HepG2 (cell line): Measurements from ENCODE around the gene GBP6. TPM values are rescaled to one million over a fixed set of nuclear protein-coding genes. Genes with fewer than 3 reads are reported as not detected.

Experiments
- ARNT ChIP-seq: fragments of 450-650 bp; IDR thresholded peaks from 2 replicates; pipeline ENCODE4 v1.6.1; 2017
- FLYWCH1 ChIP-seq: sonication (generic); formaldehyde crosslinking; IDR thresholded peaks from 2 replicates; pipeline ENCODE4 v1.8.1; 2023; ENCODE audit warnings: mild to moderate bottlenecking, missing genetic modification reagents
- KLF12 ChIP-seq: sonication (generic); formaldehyde crosslinking; IDR thresholded peaks from 2 replicates; pipeline ENCODE4 v1.4.0; 2020; ENCODE audit warnings: missing genetic modification reagents, borderline replicate concordance
- RCOR2 ChIP-seq: IDR thresholded peaks from 2 replicates; pipeline ENCODE4 v1.6.1; 2016; ENCODE audit warnings: missing biosample characterization, missing genetic modification reagents
- SUZ12 ChIP-seq: fragments of 150-350 bp; IDR thresholded peaks from 2 replicates; pipeline ENCODE4 v1.6.1; 2014; ENCODE audit warnings: low read depth, low read length
- TARDBP ChIP-seq: sonication (generic); formaldehyde crosslinking; IDR thresholded peaks from 2 replicates; pipeline ENCODE4 v1.8.0; 2022; ENCODE audit warnings: mild to moderate bottlenecking, missing genetic modification reagents
- ZNF124 ChIP-seq: sonication (generic); formaldehyde crosslinking; IDR thresholded peaks from 2 replicates; pipeline ENCODE4 v1.4.0; 2020; ENCODE audit warnings: missing genetic modification reagents
- ZNF180 ChIP-seq: sonication (generic); formaldehyde crosslinking; IDR thresholded peaks from 2 replicates; pipeline ENCODE4 v1.4.0; 2020; ENCODE audit warnings: low read depth, missing genetic modification reagents, borderline replicate concordance
- ZNF33B ChIP-seq: sonication (generic); formaldehyde crosslinking; IDR thresholded peaks from 2 replicates; pipeline ENCODE4 v1.5.1; 2020; ENCODE audit warnings: mild to moderate bottlenecking, missing genetic modification reagents
- ZNF432 ChIP-seq: sonication (generic); formaldehyde crosslinking; IDR thresholded peaks from 2 replicates; pipeline ENCODE4 v1.5.0; 2020; ENCODE audit warnings: missing genetic modification reagents, mild to moderate bottlenecking, borderline replicate concordance
- ZNF510 ChIP-seq: sonication (generic); formaldehyde crosslinking; IDR thresholded peaks from 2 replicates; pipeline ENCODE4 v1.4.0; 2020; ENCODE audit warnings: low read depth, mild to moderate bottlenecking, missing genetic modification reagents
- polyA plus RNA-seq, 8 experiments: library from polyadenylated mRNA; depleted of rRNA in 3 of 8; stranded (reverse) in 7 of 8; unstranded in 1 of 8; fragments of >200 nt; fragmentation: Illumina TruSeq in 4 of 8; extraction: Trizol in 4 of 8; gene quantifications; 2 replicates each; pipeline versions ENCODE4 v1.2.1 to v1.2.3, GENCODE V29; 2011 to 2016; ENCODE audit warnings: low read depth in 4 of 8, missing spikeins in 1 of 8, mixed read lengths in 1 of 8; ENCODE audit not compliant: insufficient read depth in 1 of 8
- total RNA-seq, 5 experiments: library from RNA; depleted of rRNA; stranded (reverse); fragments of >200 nt; fragmentation: Illumina TruSeq; extraction: Trizol; gene quantifications; 2 replicates each; pipeline ENCODE4 v1.2.3, GENCODE V29; 2016; ENCODE audit warnings: low read depth in 1 of 5
- TF ChIP-seq, protein P1 (sequence below): sonication (generic); formaldehyde crosslinking; IDR thresholded peaks from 2 replicates; pipeline ENCODE4 v1.5.0; 2020; ENCODE audit warnings: mild to moderate bottlenecking, low read depth, missing genetic modification reagents, borderline replicate concordance
- TF ChIP-seq, protein P2 (sequence below): sonication (generic); formaldehyde crosslinking; IDR thresholded peaks from 2 replicates; pipeline ENCODE4 v1.8.1; 2023; ENCODE audit warnings: mild to moderate bottlenecking, missing genetic modification reagents
- TF ChIP-seq, protein P3 (sequence below): sonication (generic); formaldehyde crosslinking; conservative IDR thresholded peaks from 2 replicates; pipeline ENCODE4 v1.4.0; 2020; ENCODE audit warnings: missing genetic modification reagents
- TF ChIP-seq, protein P4 (sequence below): sonication (generic); formaldehyde crosslinking; IDR thresholded peaks from 2 replicates; pipeline ENCODE4 v1.8.1; 2023; ENCODE audit warnings: mild to moderate bottlenecking, missing genetic modification reagents
- TF ChIP-seq, protein P5 (sequence below): fragments of 450-650 bp; IDR thresholded peaks from 2 replicates; pipeline ENCODE4 v1.6.1; 2017
- TF ChIP-seq, protein P6 (sequence below): sonication (generic); formaldehyde crosslinking; IDR thresholded peaks from 2 replicates; pipeline ENCODE4 v1.5.1; 2020; ENCODE audit warnings: mild to moderate bottlenecking, missing genetic modification reagents
- TF ChIP-seq, protein P7 (sequence below): sonication (generic); formaldehyde crosslinking; IDR thresholded peaks from 2 replicates; pipeline ENCODE4 v1.8.0; 2022; ENCODE audit warnings: mild to moderate bottlenecking, missing genetic modification reagents, moderate library complexity
- TF ChIP-seq, protein P8 (sequence below): sonication (generic); formaldehyde crosslinking; IDR thresholded peaks from 2 replicates; pipeline ENCODE4 v1.4.0; 2020; ENCODE audit warnings: missing genetic modification reagents

Gene GBP6
- total and polyA plus RNA-seq, 2 of the 13 experiments (the other 11 are each of a cell fraction or from before 2014, with no cell fraction given): not detected

DNA sequence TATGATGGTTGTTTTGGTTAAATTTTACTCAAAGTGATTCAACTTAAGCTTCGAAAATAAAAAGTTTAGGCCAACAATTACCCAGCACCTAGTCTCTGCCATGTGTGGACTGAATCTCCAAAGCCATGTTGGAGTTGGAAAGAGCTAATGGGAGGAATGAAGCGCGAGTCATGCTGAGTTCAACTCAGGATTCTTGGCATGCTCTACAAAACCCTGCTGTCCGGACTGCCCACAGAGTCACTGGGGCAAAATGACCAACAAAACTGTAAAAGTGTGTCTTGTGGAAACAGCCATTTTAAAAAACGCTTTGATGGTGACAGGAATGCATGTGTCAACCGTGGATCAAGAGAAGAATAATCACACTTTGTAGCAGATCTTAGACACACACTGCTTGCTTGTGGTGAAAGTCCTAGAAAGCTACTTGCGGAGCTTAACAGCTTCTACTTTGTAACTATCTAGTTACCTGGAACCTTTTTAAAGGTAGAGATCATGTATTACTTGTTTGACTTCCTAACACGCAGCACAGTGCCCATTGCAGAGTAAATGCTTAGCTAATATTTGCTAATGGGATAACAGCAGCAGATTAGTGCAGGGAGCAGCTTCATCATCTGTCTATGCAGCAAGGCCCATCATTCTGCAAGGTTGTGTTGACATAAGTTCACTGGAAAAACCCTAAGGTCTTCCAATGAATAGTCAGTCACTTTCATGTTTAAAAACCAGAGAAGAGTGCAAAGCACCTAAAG lies 7.0 kb upstream of the GBP6 start (continued):
- TF ChIP-seq, protein P1, sequence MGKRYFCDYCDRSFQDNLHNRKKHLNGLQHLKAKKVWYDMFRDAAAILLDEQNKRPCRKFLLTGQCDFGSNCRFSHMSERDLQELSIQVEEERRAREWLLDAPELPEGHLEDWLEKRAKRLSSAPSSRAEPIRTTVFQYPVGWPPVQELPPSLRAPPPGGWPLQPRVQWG: no peak
- no peak for TF ChIP-seq KLF12 (CRISPR knock-in tag)
- TF ChIP-seq ZNF180 (CRISPR knock-in tag): no peak
- TF ChIP-seq, protein P2, sequence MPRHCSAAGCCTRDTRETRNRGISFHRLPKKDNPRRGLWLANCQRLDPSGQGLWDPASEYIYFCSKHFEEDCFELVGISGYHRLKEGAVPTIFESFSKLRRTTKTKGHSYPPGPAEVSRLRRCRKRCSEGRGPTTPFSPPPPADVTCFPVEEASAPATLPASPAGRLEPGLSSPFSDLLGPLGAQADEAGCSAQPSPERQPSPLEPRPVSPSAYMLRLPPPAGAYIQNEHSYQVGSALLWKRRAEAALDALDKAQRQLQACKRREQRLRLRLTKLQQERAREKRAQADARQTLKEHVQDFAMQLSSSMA (CRISPR knock-in tag): no peak
- no peak for TF ChIP-seq FLYWCH1 (CRISPR knock-in tag)
- TF ChIP-seq, protein P3, sequence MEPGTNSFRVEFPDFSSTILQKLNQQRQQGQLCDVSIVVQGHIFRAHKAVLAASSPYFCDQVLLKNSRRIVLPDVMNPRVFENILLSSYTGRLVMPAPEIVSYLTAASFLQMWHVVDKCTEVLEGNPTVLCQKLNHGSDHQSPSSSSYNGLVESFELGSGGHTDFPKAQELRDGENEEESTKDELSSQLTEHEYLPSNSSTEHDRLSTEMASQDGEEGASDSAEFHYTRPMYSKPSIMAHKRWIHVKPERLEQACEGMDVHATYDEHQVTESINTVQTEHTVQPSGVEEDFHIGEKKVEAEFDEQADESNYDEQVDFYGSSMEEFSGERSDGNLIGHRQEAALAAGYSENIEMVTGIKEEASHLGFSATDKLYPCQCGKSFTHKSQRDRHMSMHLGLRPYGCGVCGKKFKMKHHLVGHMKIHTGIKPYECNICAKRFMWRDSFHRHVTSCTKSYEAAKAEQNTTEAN (CRISPR knock-in tag): no peak
- TF ChIP-seq ARNT: no peak
- TF ChIP-seq ZNF33B (CRISPR knock-in tag): no peak
- TF ChIP-seq, protein P4, sequence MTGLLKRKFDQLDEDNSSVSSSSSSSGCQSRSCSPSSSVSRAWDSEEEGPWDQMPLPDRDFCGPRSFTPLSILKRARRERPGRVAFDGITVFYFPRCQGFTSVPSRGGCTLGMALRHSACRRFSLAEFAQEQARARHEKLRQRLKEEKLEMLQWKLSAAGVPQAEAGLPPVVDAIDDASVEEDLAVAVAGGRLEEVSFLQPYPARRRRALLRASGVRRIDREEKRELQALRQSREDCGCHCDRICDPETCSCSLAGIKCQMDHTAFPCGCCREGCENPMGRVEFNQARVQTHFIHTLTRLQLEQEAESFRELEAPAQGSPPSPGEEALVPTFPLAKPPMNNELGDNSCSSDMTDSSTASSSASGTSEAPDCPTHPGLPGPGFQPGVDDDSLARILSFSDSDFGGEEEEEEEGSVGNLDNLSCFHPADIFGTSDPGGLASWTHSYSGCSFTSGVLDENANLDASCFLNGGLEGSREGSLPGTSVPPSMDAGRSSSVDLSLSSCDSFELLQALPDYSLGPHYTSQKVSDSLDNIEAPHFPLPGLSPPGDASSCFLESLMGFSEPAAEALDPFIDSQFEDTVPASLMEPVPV (CRISPR knock-in tag): no peak
- TF ChIP-seq, protein P5, sequence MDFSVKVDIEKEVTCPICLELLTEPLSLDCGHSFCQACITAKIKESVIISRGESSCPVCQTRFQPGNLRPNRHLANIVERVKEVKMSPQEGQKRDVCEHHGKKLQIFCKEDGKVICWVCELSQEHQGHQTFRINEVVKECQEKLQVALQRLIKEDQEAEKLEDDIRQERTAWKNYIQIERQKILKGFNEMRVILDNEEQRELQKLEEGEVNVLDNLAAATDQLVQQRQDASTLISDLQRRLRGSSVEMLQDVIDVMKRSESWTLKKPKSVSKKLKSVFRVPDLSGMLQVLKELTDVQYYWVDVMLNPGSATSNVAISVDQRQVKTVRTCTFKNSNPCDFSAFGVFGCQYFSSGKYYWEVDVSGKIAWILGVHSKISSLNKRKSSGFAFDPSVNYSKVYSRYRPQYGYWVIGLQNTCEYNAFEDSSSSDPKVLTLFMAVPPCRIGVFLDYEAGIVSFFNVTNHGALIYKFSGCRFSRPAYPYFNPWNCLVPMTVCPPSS: no peak
- TF ChIP-seq, protein P6, sequence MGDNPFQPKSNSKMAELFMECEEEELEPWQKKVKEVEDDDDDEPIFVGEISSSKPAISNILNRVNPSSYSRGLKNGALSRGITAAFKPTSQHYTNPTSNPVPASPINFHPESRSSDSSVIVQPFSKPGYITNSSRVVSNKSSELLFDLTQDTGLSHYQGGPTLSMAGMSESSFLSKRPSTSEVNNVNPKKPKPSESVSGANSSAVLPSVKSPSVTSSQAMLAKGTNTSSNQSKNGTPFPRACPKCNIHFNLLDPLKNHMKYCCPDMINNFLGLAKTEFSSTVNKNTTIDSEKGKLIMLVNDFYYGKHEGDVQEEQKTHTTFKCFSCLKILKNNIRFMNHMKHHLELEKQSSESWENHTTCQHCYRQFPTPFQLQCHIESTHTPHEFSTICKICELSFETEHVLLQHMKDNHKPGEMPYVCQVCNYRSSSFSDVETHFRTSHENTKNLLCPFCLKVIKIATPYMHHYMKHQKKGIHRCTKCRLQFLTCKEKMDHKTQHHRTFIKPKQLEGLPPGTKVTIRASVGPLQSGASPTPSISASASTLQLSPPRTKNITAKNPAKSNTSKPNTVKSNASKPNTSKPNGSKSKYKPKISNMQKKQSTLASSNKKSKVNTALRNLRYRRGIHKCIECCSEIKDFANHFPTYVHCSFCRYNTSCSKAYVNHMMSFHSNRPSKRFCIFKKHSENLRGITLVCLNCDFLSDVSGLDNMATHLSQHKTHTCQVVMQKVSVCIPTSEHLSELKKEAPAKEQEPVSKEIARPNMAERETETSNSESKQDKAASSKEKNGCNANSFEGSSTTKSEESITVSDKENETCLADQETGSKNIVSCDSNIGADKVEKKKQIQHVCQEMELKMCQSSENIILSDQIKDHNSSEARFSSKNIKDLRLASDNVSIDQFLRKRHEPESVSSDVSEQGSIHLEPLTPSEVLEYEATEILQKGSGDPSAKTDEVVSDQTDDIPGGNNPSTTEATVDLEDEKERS (CRISPR knock-in tag): no peak
- no peak for TF ChIP-seq ZNF432
- TF ChIP-seq RCOR2: no peak; the same call in 1 of the 2 replicates
- TF ChIP-seq, protein P7, sequence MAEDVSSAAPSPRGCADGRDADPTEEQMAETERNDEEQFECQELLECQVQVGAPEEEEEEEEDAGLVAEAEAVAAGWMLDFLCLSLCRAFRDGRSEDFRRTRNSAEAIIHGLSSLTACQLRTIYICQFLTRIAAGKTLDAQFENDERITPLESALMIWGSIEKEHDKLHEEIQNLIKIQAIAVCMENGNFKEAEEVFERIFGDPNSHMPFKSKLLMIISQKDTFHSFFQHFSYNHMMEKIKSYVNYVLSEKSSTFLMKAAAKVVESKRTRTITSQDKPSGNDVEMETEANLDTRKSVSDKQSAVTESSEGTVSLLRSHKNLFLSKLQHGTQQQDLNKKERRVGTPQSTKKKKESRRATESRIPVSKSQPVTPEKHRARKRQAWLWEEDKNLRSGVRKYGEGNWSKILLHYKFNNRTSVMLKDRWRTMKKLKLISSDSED (CRISPR knock-in tag): no peak
- no peak for TF ChIP-seq ZNF510 (CRISPR knock-in tag)
- no peak for TF ChIP-seq SUZ12
- TF ChIP-seq, protein P8, sequence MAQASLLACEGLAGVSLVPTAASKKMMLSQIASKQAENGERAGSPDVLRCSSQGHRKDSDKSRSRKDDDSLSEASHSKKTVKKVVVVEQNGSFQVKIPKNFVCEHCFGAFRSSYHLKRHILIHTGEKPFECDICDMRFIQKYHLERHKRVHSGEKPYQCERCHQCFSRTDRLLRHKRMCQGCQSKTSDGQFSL (CRISPR knock-in tag): no peak
- TF ChIP-seq ZNF124 (CRISPR knock-in tag): no peak
- peak; percentile 60 for TF ChIP-seq TARDBP (CRISPR knock-in tag)
